ENCODE results near the gene TNFRSF4. TPM values are rescaled to one million over a fixed set of nuclear protein-coding genes. Genes with fewer than 3 reads are reported as not detected.

Gene TNFRSF4
- total RNA-seq, 1 donor from 2014 or later, result 0.19 TPM

Small RNA genes lying within 50 kb of the gene (microRNA-seq; reads per million reads assigned to microRNA genes)
- 4.9 reads per million for gene MIR200A (ENCODE audit: unreplicated experiment)
- gene MIR200B (ENCODE audit: unreplicated experiment), result 25.2 reads per million, percentile 33 among the genes with 10 or more reads in this experiment
- 11.0 reads per million, percentile 14 among the genes with 10 or more reads in this experiment for gene MIR429 (ENCODE audit: unreplicated experiment)

Other genes with a start within 250 kb of the TNFRSF4 start
- 0.21 TPM in 2 replicates for gene PLEKHN1, start 247.7 kb downstream of the TNFRSF4 start, total RNA-seq
- 0.13 TPM in 1 of 2 replicates, not detected in the other for gene PERM1, start 232.1 kb downstream of the TNFRSF4 start, total RNA-seq
- gene HES4, start 214.1 kb downstream of the TNFRSF4 start, total RNA-seq, result 75.0 and 79.2 TPM in 2 replicates
- gene ISG15, start 200.7 kb downstream of the TNFRSF4 start, total RNA-seq, result 29.3 and 30.6 TPM in 2 replicates
- gene AGRN, start 194.0 kb downstream of the TNFRSF4 start, total RNA-seq, result 175 and 191 TPM in 2 replicates
- gene RNF223, start 139.8 kb downstream of the TNFRSF4 start, total RNA-seq, result not detected in 2 replicates
- 16.9 and 17.9 TPM in 2 replicates for gene C1orf159, start 98.1 kb downstream of the TNFRSF4 start, total RNA-seq
- not detected in 2 replicates for gene TTLL10, start 40.3 kb downstream of the TNFRSF4 start, total RNA-seq
- not detected in 2 replicates for gene TNFRSF18, start 7.6 kb downstream of the TNFRSF4 start, total RNA-seq
- 196 and 200 TPM in 2 replicates for gene SDF4, start 17.8 kb upstream of the TNFRSF4 start, total RNA-seq
- 38.6 and 39.8 TPM in 2 replicates for gene B3GALT6, start 18.1 kb upstream of the TNFRSF4 start, total RNA-seq
- gene C1QTNF12, start 32.6 kb upstream of the TNFRSF4 start, total RNA-seq, result 3.6 and 3.8 TPM in 2 replicates
- gene UBE2J2, start 59.7 kb upstream of the TNFRSF4 start, total RNA-seq, result 58.2 and 65.1 TPM in 2 replicates
- gene SCNN1D, start 66.3 kb upstream of the TNFRSF4 start, total RNA-seq, result 6.2 and 11.0 TPM in 2 replicates
- gene ACAP3, start 93.8 kb upstream of the TNFRSF4 start, total RNA-seq, result 62.7 and 73.8 TPM in 2 replicates
- 21.5 and 22.1 TPM in 2 replicates for gene PUSL1, start 94.4 kb upstream of the TNFRSF4 start, total RNA-seq
- gene INTS11, start 110.5 kb upstream of the TNFRSF4 start, total RNA-seq, result 101 and 106 TPM in 2 replicates
- 23.5 and 24.7 TPM in 2 replicates for gene CPTP, start 110.6 kb upstream of the TNFRSF4 start, total RNA-seq
- gene TAS1R3, start 117.1 kb upstream of the TNFRSF4 start, total RNA-seq, result 0.57 and 0.97 TPM in 2 replicates
- 92.9 and 95.7 TPM in 2 replicates for gene DVL1, start 135.3 kb upstream of the TNFRSF4 start, total RNA-seq
- 440 and 449 TPM in 2 replicates for gene MXRA8, start 144.4 kb upstream of the TNFRSF4 start, total RNA-seq
- 116 and 120 TPM in 2 replicates for gene AURKAIP1, start 161.1 kb upstream of the TNFRSF4 start, total RNA-seq
- gene CCNL2, start 185.2 kb upstream of the TNFRSF4 start, total RNA-seq, result 262 and 272 TPM in 2 replicates
- 82.1 and 86.9 TPM in 2 replicates for gene MRPL20, start 193.1 kb upstream of the TNFRSF4 start, total RNA-seq
- gene ANKRD65, start 207.1 kb upstream of the TNFRSF4 start, total RNA-seq, result 0.21 and 0.24 TPM in 2 replicates
- 15.6 and 17.5 TPM in 2 replicates for gene VWA1, start 221.5 kb upstream of the TNFRSF4 start, total RNA-seq
- gene ATAD3C, start 235.5 kb upstream of the TNFRSF4 start, total RNA-seq, result 0.27 and 0.44 TPM in 2 replicates

All from osteocyte (in vitro differentiated cells).